Measurements from ENCODE around the gene TENT5A. TPM values are rescaled to one million over a fixed set of nuclear protein-coding genes. Genes with fewer than 3 reads are reported as not detected.

TENT5A gene
- total and polyA plus RNA-seq, 8 donors = 3.7 to 54.0 (median 17.1) TPM

- Histone ChIP-seq H3K27ac (peak overlapping the region in 1 of 5 donors; percentile 50), H3K36me3 (no peaks in the 10 kb centered on the region), H3K4me3 (no peak overlapping the region), H3K9me3 (no peaks in the 10 kb centered on the region), H3K27me3 (no peaks in the 10 kb centered on the region), H3K4me1 (peaks cover 0 to 19% (median 17%) of the 10 kb centered on the region in 4 donors)
- WGBS, 5 donors = 19 to 31% (median 26%) methylated on average over 3 of the region's 3 CpGs
- intact Hi-C loops (cut with DNase I; ENCODE audit: low total_unique reads) = no loop called here
- TF ChIP-seq POLR2A (IDR thresholded peaks at IDR 0.05) (no peak), POLR2AphosphoS5 (IDR thresholded peaks at IDR 0.05) (no peak), CTCF (IDR thresholded peaks at IDR 0.05) (no peak), EP300 (IDR thresholded peaks at IDR 0.05) (no peak)
- peak in 1 of 2 donors; percentile 49 for DNase-seq
These were observed 35.0 kb upstream of the TENT5A start for GRCh38 chr6:81787313-81788068.

- no peak overlapping the region for H3K4me3 ChIP-seq
- no peak for TF ChIP-seq CTCF (IDR thresholded peaks at IDR 0.05)
- no peak for TF ChIP-seq EP300 (IDR thresholded peaks at IDR 0.05)
- TF ChIP-seq POLR2A (IDR thresholded peaks at IDR 0.05) = no peak
- no peak for TF ChIP-seq POLR2AphosphoS5 (IDR thresholded peaks at IDR 0.05)
- H3K36me3 ChIP-seq = no peaks in the 10 kb centered on the region
- peak overlapping the region in 1 of 5 donors; percentile 4 for H3K27ac ChIP-seq
- H3K9me3 ChIP-seq = no peaks in the 10 kb centered on the region
- intact Hi-C loops (cut with DNase I; ENCODE audit: low total_unique reads) = no loop called here
- H3K27me3 ChIP-seq = no peaks in the 10 kb centered on the region
- peaks cover 0 to 19% (median 17%) of the 10 kb centered on the region in 4 donors for H3K4me1 ChIP-seq
- DNase-seq = no peak
- 84 to 94% (median 91%) methylated on average over 1 of the region's 1 CpG for WGBS, 5 donors
These were observed 33.7 kb upstream of the TENT5A start for GRCh38 chr6:81786150-81786549.

GRCh38 chr6:81785377-81785776 is 32.9 kb upstream of the TENT5A start:
- intact Hi-C loops (cut with DNase I; ENCODE audit: low total_unique reads) = no loop called here
- H3K4me1 ChIP-seq = peaks cover 0 to 19% (median 17%) of the 10 kb centered on the region in 4 donors
- H3K27ac ChIP-seq = no peak overlapping the region
- H3K9me3 ChIP-seq = no peaks in the 10 kb centered on the region
- no peaks in the 10 kb centered on the region for H3K27me3 ChIP-seq
- DNase-seq = peak in 1 of 2 donors; percentile 62
- TF ChIP-seq EP300 (IDR thresholded peaks at IDR 0.05) = no peak
- no peak for TF ChIP-seq POLR2A (IDR thresholded peaks at IDR 0.05)
- WGBS, 5 donors = 35 to 50% (median 48%) methylated on average over 2 of the region's 2 CpGs
- no peak overlapping the region for H3K4me3 ChIP-seq
- H3K36me3 ChIP-seq = no peaks in the 10 kb centered on the region

- Histone ChIP-seq H3K4me1 (peaks cover 0 to 19% (median 17%) of the 10 kb centered on the region in 4 donors), H3K9me3 (no peaks in the 10 kb centered on the region), H3K4me3 (no peak overlapping the region), H3K27ac (no peak overlapping the region), H3K27me3 (no peaks in the 10 kb centered on the region), H3K36me3 (no peaks in the 10 kb centered on the region)
- intact Hi-C loops (cut with DNase I; ENCODE audit: low total_unique reads) = no loop called here
- no peak for DNase-seq
- TF ChIP-seq POLR2A (IDR thresholded peaks at IDR 0.05) = no peak
- TF ChIP-seq CTCF (IDR thresholded peaks at IDR 0.05) = no peak
- TF ChIP-seq POLR2AphosphoS5 (IDR thresholded peaks at IDR 0.05) = no peak
- no peak for TF ChIP-seq EP300 (IDR thresholded peaks at IDR 0.05)
- 33 to 52% (median 42%) methylated on average over 2 of the region's 2 CpGs for WGBS, 5 donors
These were observed 31.4 kb upstream of the TENT5A start for GRCh38 chr6:81783893-81784292.

- WGBS, 5 donors = 80 to 96% (median 89%) methylated on average over 2 of the region's 2 CpGs
- intact Hi-C loops (cut with DNase I; ENCODE audit: low total_unique reads) = no loop called here
- no peak for TF ChIP-seq CTCF (IDR thresholded peaks at IDR 0.05)
- no peak for TF ChIP-seq POLR2AphosphoS5 (IDR thresholded peaks at IDR 0.05)
- no peak for TF ChIP-seq POLR2A (IDR thresholded peaks at IDR 0.05)
These were observed 29.1 kb upstream of the TENT5A start for GRCh38 chr6:81781624-81782023.

More at GRCh38 chr6:81781624-81782023, 29.1 kb upstream of the TENT5A start:
- Histone ChIP-seq H3K27me3 (no peaks in the 10 kb centered on the region), H3K27ac (no peak overlapping the region), H3K36me3 (no peaks in the 10 kb centered on the region), H3K9me3 (no peaks in the 10 kb centered on the region), H3K4me1 (peaks cover 0 to 5% (median 4%) of the 10 kb centered on the region in 4 donors), H3K4me3 (no peak overlapping the region)
- no peak for DNase-seq

Data from stomach (tissue), 9 donors.